GM18868 (cell line): ENCODE measurements around the gene SLC12A8.

Source experiments
- ATAC-seq: cut with Tn5 transposase; IDR thresholded peaks from one replicate; pipeline ENCODE4 v1.9.1; 2021; ENCODE audit warnings: mild to moderate bottlenecking, moderate library complexity; ENCODE audit not compliant: unreplicated experiment

The SLC12A8 gene, protein sequence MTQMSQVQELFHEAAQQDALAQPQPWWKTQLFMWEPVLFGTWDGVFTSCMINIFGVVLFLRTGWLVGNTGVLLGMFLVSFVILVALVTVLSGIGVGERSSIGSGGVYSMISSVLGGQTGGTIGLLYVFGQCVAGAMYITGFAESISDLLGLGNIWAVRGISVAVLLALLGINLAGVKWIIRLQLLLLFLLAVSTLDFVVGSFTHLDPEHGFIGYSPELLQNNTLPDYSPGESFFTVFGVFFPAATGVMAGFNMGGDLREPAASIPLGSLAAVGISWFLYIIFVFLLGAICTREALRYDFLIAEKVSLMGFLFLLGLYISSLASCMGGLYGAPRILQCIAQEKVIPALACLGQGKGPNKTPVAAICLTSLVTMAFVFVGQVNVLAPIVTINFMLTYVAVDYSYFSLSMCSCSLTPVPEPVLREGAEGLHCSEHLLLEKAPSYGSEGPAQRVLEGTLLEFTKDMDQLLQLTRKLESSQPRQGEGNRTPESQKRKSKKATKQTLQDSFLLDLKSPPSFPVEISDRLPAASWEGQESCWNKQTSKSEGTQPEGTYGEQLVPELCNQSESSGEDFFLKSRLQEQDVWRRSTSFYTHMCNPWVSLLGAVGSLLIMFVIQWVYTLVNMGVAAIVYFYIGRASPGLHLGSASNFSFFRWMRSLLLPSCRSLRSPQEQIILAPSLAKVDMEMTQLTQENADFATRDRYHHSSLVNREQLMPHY

DNA sequence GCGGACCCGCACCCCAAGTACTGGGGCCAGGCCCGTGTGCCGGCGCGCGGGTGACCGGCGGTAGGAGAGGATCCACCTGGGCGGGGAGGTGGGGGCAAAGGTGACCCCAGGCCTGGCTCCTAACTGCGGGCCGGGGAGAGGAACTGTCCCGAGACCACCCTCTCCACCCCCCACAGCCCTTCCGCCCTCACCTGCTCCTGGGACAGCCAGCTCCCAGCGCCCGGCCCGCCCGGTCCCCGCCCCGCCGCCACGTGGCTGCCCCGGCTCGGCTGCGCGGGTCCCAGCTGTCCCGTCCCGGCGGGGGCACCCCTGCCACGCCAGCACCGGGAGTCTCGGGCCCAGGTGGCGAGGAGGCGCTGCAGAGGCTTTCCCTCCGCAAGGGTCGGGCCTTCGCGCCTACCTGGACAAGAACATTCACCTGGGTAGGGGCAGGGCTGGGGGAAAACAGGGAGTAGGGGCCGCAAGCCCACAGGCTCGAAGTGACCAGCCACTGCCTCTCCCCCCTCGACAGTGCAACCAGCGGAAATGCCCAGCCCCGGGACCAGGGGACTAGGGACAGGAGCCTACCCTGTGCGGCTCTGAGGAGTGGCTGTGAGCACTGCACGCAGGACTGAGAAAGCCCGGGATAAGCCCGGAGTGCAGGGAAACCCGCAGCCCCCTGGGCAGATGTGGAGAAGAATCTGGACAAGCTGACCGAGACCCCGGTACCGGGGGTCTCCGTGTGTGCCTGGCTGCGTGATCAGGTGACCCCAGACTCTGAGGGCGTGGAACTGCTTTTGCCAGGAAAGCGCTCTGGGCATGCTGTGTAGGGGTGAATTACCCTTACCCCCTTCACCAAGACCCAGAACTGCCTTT, at the start of gene SLC12A8:
Gene SLC12A8 (minus strand): TSS at position 240 of the 855 bp plus-strand sequence. CDS start 1,399 bp downstream, outside the sequence.
- ATAC-seq: peak; percentile 41

DNA sequence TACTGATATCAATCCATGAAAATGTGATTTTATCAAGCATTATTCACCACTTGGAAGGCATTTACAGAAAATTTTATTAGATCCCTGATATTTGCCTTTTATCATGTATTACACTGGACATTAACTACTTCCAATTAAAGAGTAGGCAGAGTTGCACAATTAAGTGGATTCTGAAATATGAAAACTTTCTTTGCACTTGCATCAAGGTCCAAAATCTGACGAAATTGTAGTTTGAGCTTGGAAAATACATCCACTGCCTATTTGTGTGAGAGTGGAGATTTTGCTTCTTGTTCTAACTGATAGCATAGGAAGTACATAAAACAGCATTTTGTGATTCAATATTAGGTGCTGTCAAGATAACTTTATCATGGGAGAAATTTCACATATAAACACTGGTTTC, 49.6 kb upstream of the SLC12A8 start:
- ATAC-seq: no peak

DNA sequence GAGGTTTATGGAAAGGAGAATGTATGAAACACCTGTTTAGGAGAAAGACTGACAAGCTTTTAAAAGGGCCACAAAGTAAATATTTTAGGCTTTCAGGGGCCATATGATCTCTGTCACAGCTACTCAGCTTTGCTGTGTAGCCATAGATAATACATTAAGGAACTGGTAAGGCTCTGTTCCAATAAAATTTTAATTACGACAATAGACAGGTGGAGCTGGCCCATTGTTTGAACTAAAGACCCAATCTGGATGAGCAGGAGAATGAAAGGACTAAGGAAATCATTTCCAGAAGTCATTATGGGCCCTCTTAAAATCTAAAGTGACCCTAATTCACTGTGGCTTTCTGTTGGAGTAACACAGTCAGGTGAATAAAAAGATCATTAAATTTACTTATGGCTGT, 48.5 kb upstream of the SLC12A8 start:
- no peak for ATAC-seq

DNA sequence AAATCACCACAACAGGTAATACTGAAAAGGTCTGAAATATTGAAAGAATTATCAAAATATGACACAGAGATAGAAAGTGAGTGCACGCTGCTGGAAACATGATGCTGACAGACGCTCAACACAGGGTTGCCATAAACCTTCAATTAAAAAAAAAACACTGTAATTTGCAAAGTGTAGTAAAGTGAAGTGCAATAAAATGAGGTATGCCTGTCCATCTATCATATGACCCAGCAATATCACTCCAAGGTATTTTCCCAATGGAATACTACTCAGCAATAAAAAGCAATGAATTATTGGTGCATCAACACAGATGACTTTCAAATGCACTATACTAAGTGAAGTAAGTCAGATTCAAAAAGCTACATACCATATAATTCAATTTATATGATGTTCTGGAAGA, 47.6 kb upstream of the SLC12A8 start:
- no peak for ATAC-seq

DNA sequence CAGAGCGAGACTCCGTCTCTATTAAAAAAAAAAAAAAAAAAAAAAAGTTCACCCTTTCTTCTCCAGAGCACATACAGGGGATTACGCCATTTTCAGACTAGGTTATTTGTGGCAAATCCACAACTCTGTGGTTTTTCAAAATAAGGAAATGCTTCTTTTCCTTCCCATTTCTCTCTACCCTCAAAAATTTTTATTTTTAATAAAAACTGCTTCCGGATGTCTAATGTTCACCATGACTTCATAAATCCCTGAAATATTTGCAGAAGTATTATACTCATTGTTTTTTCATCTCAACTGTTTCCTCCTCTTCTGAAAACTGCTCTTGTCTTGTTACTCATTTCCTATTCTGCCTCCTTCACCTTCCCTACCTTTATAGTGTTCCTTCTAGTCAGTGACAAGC, 45.0 kb upstream of the SLC12A8 start:
- no peak for ATAC-seq

- no peak for ATAC-seq
Measured at GRCh38 chr3:125256675-125257074, 44.1 kb upstream of the SLC12A8 start.

DNA sequence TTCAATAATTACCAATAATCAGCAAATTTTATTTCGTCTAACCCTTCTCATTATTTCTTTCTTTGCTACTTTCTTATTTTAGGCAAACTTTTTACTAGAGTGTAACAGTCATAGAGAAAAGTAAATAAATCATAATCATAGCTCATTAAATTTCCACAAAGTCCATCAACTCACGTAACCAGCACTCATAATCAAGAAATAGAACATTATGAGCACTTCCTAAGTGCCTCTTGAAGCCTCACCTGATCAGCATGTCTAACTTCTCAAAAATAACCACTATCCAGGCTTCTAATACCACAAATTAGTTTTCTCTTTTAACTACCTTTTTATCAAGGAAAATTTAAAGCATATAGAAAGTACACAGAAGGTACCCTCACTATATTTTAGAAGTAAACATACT, 38.4 kb upstream of the SLC12A8 start:
- ATAC-seq: no peak

- no peak for ATAC-seq
Measured at GRCh38 chr3:125246237-125246636, 33.7 kb upstream of the SLC12A8 start.

GRCh38 chr3:125245521-125245920, 33.0 kb upstream of the SLC12A8 start:
- ATAC-seq: no peak

GRCh38 chr3:125240496-125240895, 27.9 kb upstream of the SLC12A8 start:
- no peak for ATAC-seq

GRCh38 chr3:125239266-125239665, 26.7 kb upstream of the SLC12A8 start:
- ATAC-seq: no peak

- ATAC-seq: no peak
Measured at GRCh38 chr3:125238759-125239158, 26.2 kb upstream of the SLC12A8 start.

- ATAC-seq: no peak
Measured at GRCh38 chr3:125236331-125236903, 23.9 kb upstream of the SLC12A8 start.

GRCh38 chr3:125234831-125235230, 22.3 kb upstream of the SLC12A8 start:
- ATAC-seq: no peak

DNA sequence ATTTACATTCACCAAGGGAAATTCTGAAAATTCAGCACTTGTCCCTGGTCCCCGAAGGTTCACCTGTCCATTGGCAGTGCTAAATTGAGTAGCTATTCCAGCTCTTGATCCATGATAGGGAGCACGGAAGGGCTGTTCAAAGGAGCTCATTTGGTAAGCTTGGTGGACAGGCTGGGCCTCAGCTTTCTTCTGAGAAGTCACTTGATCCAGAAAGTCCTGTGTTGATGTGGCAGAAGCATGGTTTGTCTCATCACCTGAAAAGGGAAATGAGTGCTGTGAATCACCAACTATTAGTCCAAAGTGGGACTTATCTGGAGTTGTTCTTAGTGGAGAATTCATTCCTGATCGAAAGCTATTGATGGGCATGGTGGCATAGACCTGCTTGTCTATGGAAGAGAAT, 19.9 kb upstream of the SLC12A8 start:
- no peak for ATAC-seq

GRCh38 chr3:125231895-125232294, 19.3 kb upstream of the SLC12A8 start:
- ATAC-seq: peak; percentile 43

GRCh38 chr3:125229707-125230106, 17.2 kb upstream of the SLC12A8 start:
- no peak for ATAC-seq

DNA sequence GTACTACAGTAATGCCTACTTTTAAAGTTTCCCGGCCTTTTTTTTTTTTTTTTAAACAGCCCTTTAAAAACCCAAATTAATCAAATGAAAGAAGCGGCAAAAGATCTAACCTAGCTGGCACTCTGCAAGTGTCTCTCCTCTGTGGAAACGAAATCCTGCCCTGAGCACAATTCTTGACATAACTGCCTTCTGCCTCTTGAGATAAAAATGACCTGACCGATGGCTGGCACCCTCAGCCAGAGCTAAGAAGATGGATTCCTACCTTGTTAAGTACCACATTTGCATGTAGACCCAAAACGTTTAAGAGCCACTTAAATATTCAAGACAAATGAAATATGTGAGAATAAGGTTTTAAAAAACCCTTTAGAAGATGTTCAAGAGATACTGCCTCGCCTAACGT, 16.6 kb upstream of the SLC12A8 start:
- no peak for ATAC-seq

DNA sequence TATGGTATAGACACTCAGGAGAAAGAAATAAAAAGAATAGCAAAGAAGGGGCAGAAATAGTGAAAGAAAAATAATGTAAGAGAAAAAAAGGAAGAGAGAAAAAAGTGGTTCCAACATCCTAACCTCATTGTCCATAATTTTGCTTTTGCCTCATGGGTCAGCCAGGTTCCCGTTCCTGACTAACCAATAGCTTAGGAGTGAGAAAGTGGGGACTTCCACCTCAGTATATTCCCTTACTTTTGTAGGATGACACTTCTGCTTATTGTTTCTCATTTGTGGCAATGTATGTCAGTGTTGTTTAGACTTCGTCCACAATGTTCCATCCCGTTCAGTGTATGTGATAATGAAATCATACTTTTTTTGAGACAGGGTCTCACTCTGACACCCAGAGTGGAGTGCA, 9.3 kb upstream of the SLC12A8 start:
- ATAC-seq: no peak

GRCh38 chr3:125220727-125221429, 8.3 kb upstream of the SLC12A8 start:
- no peak for ATAC-seq
